Gastroesophageal sphincter (tissue), 4 donors: ENCODE data around the gene SH3BP5. TPM values are rescaled to one million over a fixed set of nuclear protein-coding genes. Genes with fewer than 3 reads are reported as not detected.

Experiments
- ATAC-seq: fragments of 150-250 bp; one replicate; pipeline ENCODE4 v1.9.1; 2016; ENCODE audit warnings: mild to moderate bottlenecking, moderate library complexity
- H3K27ac ChIP-seq, 4 donors: fragments of 200-600 bp; sonication (generic) in 3 of 4; 1 replicate in 3 of 4; 2 replicates in 1 of 4; pipeline ENCODE4 v1.5.1; 2016 to 2019
- H3K27me3 ChIP-seq: fragments of 200-600 bp; sonication (generic); one replicate; pipeline ENCODE4 v1.5.1; 2019
- H3K36me3 ChIP-seq, 2 donors: fragments of 200-600 bp; sonication (generic); one replicate each; pipeline ENCODE4 v1.5.1; 2019; ENCODE audit warnings: control low read depth in 1 of 2
- H3K4me1 ChIP-seq, 3 donors: fragments of 200-600 bp; sonication (generic); 1 replicate in 2 of 3; 2 replicates in 1 of 3; pipeline ENCODE4 v1.5.1; 2016 to 2019; ENCODE audit warnings: control low read depth in 2 of 3
- H3K4me3 ChIP-seq, 2 donors: fragments of 200-600 bp; sonication (generic); one replicate each; pipeline ENCODE4 v1.5.1; 2019; ENCODE audit warnings: mild to moderate bottlenecking in 1 of 2, moderate library complexity in 1 of 2
- H3K9me3 ChIP-seq, 3 donors: fragments of 200-600 bp; sonication (generic); one replicate each; pipeline ENCODE4 v1.5.1; 2017 to 2019; ENCODE audit warnings: control low read depth in 2 of 3
- CTCF ChIP-seq, 4 experiments: fragments of 200-600 bp in 2 of 4; fragments of 450-650 bp in 2 of 4; sonication (generic) in 1 of 4; IDR thresholded peaks; one replicate each; pipeline ENCODE4 v1.5.1; 2017 to 2019; ENCODE audit warnings: antibody characterized with exemption in 4 of 4, mild to moderate bottlenecking in 2 of 4, moderate library complexity in 2 of 4
- EP300 ChIP-seq: sonication (generic); formaldehyde crosslinking; IDR thresholded peaks from one replicate; pipeline ENCODE4 v1.6.1; 2017; ENCODE audit warnings: antibody characterized with exemption, mild to moderate bottlenecking
- POLR2A ChIP-seq, 2 donors: fragments of 450-650 bp; IDR thresholded peaks; one replicate each; pipeline ENCODE4 v1.6.1; 2017; ENCODE audit warnings: antibody characterized with exemption in 2 of 2, mild to moderate bottlenecking in 2 of 2, moderate library complexity in 1 of 2
- POLR2AphosphoS5 ChIP-seq: sonication (generic); formaldehyde crosslinking; IDR thresholded peaks from one replicate; pipeline ENCODE4 v1.6.1; 2017; ENCODE audit warnings: antibody characterized with exemption
- WGBS, 2 donors: methylation state at CpG; one replicate each; pipeline ENCODE4 v1.1.5; 2018; ENCODE audit warnings: low coverage in 1 of 2; 5-methylcytosine and 5-hydroxymethylcytosine counted together
- total RNA-seq, 4 donors: library from RNA; depleted of rRNA; stranded (reverse); fragments of >200 nt; gene quantifications; one replicate each; pipeline ENCODE4 v1.1.0, GENCODE V29; 2016

SH3BP5 gene
- total RNA-seq, 4 donors from 2014 or later = 23.5 to 56.4 (median 35.0) TPM

GRCh38 chr3:15223685-15224572, 108.5 kb downstream of the SH3BP5 start:
- Histone ChIP-seq H3K36me3 (peaks cover 6 to 88% of the 10 kb centered on the region in 2 donors), H3K4me1 (peaks cover 0 to 34% (median 3%) of the 10 kb centered on the region in 3 donors), H3K27me3 (no peaks in the 10 kb centered on the region), H3K27ac (no peak overlapping the region), H3K9me3 (no peaks in the 10 kb centered on the region), H3K4me3 (no peak overlapping the region)
- no peak for TF ChIP-seq CTCF (IDR thresholded peaks at IDR 0.05)
- TF ChIP-seq POLR2AphosphoS5 = no peak
- no peak for TF ChIP-seq POLR2A (IDR thresholded peaks at IDR 0.05)
- no peak for TF ChIP-seq EP300
- no peak for ATAC-seq
- WGBS, 2 donors = 48 to 72% methylated on average over 4 to 7 of the region's 7 CpGs

GRCh38 chr3:15221574-15222217, 110.7 kb downstream of the SH3BP5 start:
- 50 to 64% methylated on average over 11 of the region's 11 CpGs for WGBS, 2 donors
- no peak overlapping the region for H3K4me3 ChIP-seq
- no peak for ATAC-seq
- H3K4me1 ChIP-seq = peaks cover 0 to 35% (median 11%) of the 10 kb centered on the region in 3 donors
- H3K27ac ChIP-seq = no peak overlapping the region
- H3K9me3 ChIP-seq = no peaks in the 10 kb centered on the region
- TF ChIP-seq CTCF (IDR thresholded peaks at IDR 0.05) (no peak), POLR2AphosphoS5 (no peak), POLR2A (IDR thresholded peaks at IDR 0.05) (no peak), EP300 (no peak)
- H3K27me3 ChIP-seq = no peaks in the 10 kb centered on the region
- H3K36me3 ChIP-seq = peaks cover 11 to 92% of the 10 kb centered on the region in 2 donors

GRCh38 chr3:15220661-15221060, 111.7 kb downstream of the SH3BP5 start:
- H3K36me3 ChIP-seq = peaks cover 11 to 89% of the 10 kb centered on the region in 2 donors
- no peaks in the 10 kb centered on the region for H3K27me3 ChIP-seq
- peaks cover 0 to 41% (median 10%) of the 10 kb centered on the region in 3 donors for H3K4me1 ChIP-seq
- H3K9me3 ChIP-seq = no peaks in the 10 kb centered on the region
- H3K27ac ChIP-seq = no peak overlapping the region
- ATAC-seq = no peak
- 79 to 89% methylated on average over 2 of the region's 2 CpGs for WGBS, 2 donors
- H3K4me3 ChIP-seq = no peak overlapping the region
- no peak for TF ChIP-seq POLR2AphosphoS5
- no peak for TF ChIP-seq POLR2A (IDR thresholded peaks at IDR 0.05)
- no peak for TF ChIP-seq CTCF (IDR thresholded peaks at IDR 0.05)
- no peak for TF ChIP-seq EP300

GRCh38 chr3:15220056-15220455, 112.3 kb downstream of the SH3BP5 start:
- Histone ChIP-seq H3K27me3 (no peaks in the 10 kb centered on the region), H3K9me3 (no peaks in the 10 kb centered on the region), H3K27ac (no peak overlapping the region), H3K4me3 (no peak overlapping the region), H3K4me1 (peaks cover 0 to 43% (median 10%) of the 10 kb centered on the region in 3 donors), H3K36me3 (peaks cover 11 to 90% of the 10 kb centered on the region in 2 donors)
- TF ChIP-seq CTCF (IDR thresholded peaks at IDR 0.05) (no peak), POLR2A (IDR thresholded peaks at IDR 0.05) (no peak), EP300 (no peak), POLR2AphosphoS5 (no peak)
- ATAC-seq = no peak
- 85 to 97% methylated on average over 6 to 7 of the region's 8 CpGs for WGBS, 2 donors
